Heart left ventricle (tissue), 16 donors: ENCODE results near the gene DAPK3. TPM values are rescaled to one million over a fixed set of nuclear protein-coding genes. Genes with fewer than 3 reads are reported as not detected.
"Not testable (repeated sequence)": the region's sequence is repeated elsewhere in the genome, so short reads cannot be mapped to it uniquely, and the experiment has no call there.

ENCODE experiments used
- ATAC-seq, 4 donors: fragments of 200-7000 bp; cut with Tn5 transposase; one replicate each; pipeline ENCODE4 v1.9.1; 2020 to 2022; ENCODE audit warnings: moderate library complexity in 4 of 4, mild to moderate bottlenecking in 3 of 4, moderate number of reproducible peaks in 1 of 4
- DNase-seq, 5 donors: peaks; one replicate each; pipeline ENCODE4 v3.0.0-alpha.2; 2020
- H3K27ac ChIP-seq, 12 donors: fragments of 200-600 bp; sonication (generic) in 4 of 12; one replicate each; pipeline versions ENCODE4 v1.5.0 to v1.8.0; 2016 to 2022; ENCODE audit warnings: mild to moderate bottlenecking in 2 of 12
- H3K27me3 ChIP-seq, 9 donors: fragments of 200-600 bp; sonication (generic) in 2 of 9; one replicate each; pipeline versions ENCODE4 v1.5.1 to v1.8.0; 2016 to 2022; ENCODE audit warnings: mild to moderate bottlenecking in 3 of 9
- H3K36me3 ChIP-seq, 9 donors: fragments of 200-600 bp; sonication (generic) in 2 of 9; one replicate each; pipeline versions ENCODE4 v1.5.0 to v1.8.0; 2018 to 2022; ENCODE audit warnings: mild to moderate bottlenecking in 2 of 9
- H3K4me1 ChIP-seq, 12 donors: fragments of 200-600 bp; sonication (generic) in 4 of 12; one replicate each; pipeline versions ENCODE4 v1.5.0 to v1.8.0; 2016 to 2022; ENCODE audit warnings: mild to moderate bottlenecking in 3 of 12
- H3K4me3 ChIP-seq, 12 donors: fragments of 200-600 bp; sonication (generic) in 4 of 12; one replicate each; pipeline versions ENCODE4 v1.5.0 to v1.8.0; 2017 to 2022; ENCODE audit warnings: mild to moderate bottlenecking in 9 of 12, moderate library complexity in 4 of 12
- H3K9me3 ChIP-seq, 12 donors: fragments of 200-600 bp; sonication (generic) in 4 of 12; one replicate each; pipeline versions ENCODE4 v1.5.0 to v1.8.0; 2016 to 2022; ENCODE audit warnings: mild to moderate bottlenecking in 1 of 12
- POLR2A ChIP-seq, 2 donors: fragments of 450-650 bp; IDR thresholded peaks; one replicate each; pipeline ENCODE4 v1.6.1; 2017; ENCODE audit warnings: antibody characterized with exemption in 2 of 2, mild to moderate bottlenecking in 2 of 2, moderate library complexity in 2 of 2
- WGBS, 4 donors: extraction: QIAGEN DNeasy Blood & Tissue Kit in 2 of 4; methylation state at CpG; one replicate each; pipeline versions ENCODE4 v1.1.5 to v1.1.7; 2013 to 2018; 5-methylcytosine and 5-hydroxymethylcytosine counted together
- intact Hi-C, 10 donors: fragments of 100-400 bp; cut with DNase I; formaldehyde crosslinking; loops; one replicate each; pipeline versions ENCODE4 v1.11.1 to v1.14.2; 2022
- polyA plus RNA-seq, 2 donors: library from polyadenylated mRNA; stranded (reverse); fragments of 200-250 nt; gene quantifications; one replicate each; pipeline ENCODE4 v1.2.3, GENCODE V29; 2013
- total RNA-seq, 9 donors: library from RNA; depleted of rRNA in 2 of 9; stranded (reverse); fragments of >200 nt in 2 of 9; fragmentation: NEBNext Ultra II Directional in 3 of 9; extraction: Animal tissue kit (Norgen Biotek cat#: 25700) in 3 of 9; gene quantifications; one replicate each; pipeline versions ENCODE4 v1.1.0 to v1.2.4, GENCODE V29; 2016 to 2023
- TF ChIP-seq, protein P1 (sequence below), 12 donors: fragments of 200-600 bp; sonication (generic) in 4 of 12; IDR thresholded peaks; one replicate each; pipeline versions ENCODE4 v1.5.0 to v1.8.0; 2018 to 2022; ENCODE audit warnings: antibody characterized with exemption in 12 of 12, mild to moderate bottlenecking in 5 of 12
- donor health status: ischemic (EF 13 %, LVEDD 7.1; RV severe dilation, severe dysfunction).
- donor health status: healthy with polysubstance abuse.
- donor health status: DM: no; HTN: yes; CAD: no.
- donor health status: DM: no; HTN: no; CAD: no.
- donor health status: ischemic (EF 25% LVEDD 6.9; RV normal size, moderate dysfunction).
- donor health status: ischemic (EF 25% LVEDD 5.7; RV mildly dilated, moderate dysfunction).
- donor health status: healthy.
- donor health status: DM: yes; HTN: yes; CAD: no.
- donor health status: ischemic (EF 35%, LVEDD 5.7; RV mildly dilated, moderate dysfunction).
- donor health status: nonischemic (EF 11% LVEDD 7.7; RV severe dilation, severe dysfunction).
- donor health status: DM: yes; HTN: yes; CAD: no.
- donor health status: PGD.
- donor health status: ischemic (EF 29% LVEDD 5.4; RV normal size, mild dysfunction).
- donor health status: nonischemic (EF 23%, LVEDD 6.1; RV moderate dilation, normal function).

The DAPK3 gene
- total and polyA plus RNA-seq, 11 donors, result 70.6 to 252 (median 124) TPM

DNA sequence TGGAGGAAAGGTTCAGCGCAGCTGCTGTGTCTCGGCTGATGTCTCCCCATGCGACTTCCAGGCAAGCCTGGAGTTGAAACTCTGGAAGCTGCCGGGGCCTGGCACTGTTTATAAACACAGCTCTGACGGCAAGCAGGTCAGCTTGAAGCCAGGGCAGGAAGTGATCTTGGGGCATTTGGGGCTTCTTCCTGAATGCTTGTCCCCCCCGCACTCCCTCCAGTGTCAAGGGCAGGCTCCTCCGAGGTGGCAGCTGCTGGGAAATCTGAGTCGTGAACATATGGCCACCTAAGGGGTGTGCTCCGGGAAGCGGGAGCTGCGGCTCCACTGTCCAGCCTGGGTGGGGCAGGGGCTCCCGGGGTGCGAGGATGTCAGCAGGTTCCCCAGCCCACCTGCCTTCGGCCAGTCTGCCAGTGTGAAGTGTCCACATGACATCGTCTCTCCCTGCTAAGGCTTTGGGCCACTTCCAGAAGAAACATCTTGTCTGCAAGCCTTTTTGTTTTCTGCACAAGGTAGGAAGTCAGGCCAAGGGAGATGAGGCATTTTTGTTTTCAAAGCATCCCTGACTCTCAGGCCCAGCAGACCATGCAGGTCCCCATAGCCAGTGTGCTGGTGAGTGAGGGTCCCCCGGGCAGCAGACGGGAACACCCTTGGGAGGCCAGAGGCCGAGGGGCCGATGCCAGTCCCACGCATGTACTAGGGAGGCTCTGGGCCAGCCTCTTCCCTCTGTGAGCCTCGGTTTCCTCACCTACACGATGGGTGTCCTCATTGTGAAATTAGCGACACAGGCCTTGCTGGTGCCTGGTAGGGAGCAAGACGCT lies 39.3 kb upstream of the DAPK3 start:
- no peak for DNase-seq
- TF ChIP-seq POLR2A (IDR thresholded peaks at IDR 0.05), result no peak
- TF ChIP-seq, protein P1, sequence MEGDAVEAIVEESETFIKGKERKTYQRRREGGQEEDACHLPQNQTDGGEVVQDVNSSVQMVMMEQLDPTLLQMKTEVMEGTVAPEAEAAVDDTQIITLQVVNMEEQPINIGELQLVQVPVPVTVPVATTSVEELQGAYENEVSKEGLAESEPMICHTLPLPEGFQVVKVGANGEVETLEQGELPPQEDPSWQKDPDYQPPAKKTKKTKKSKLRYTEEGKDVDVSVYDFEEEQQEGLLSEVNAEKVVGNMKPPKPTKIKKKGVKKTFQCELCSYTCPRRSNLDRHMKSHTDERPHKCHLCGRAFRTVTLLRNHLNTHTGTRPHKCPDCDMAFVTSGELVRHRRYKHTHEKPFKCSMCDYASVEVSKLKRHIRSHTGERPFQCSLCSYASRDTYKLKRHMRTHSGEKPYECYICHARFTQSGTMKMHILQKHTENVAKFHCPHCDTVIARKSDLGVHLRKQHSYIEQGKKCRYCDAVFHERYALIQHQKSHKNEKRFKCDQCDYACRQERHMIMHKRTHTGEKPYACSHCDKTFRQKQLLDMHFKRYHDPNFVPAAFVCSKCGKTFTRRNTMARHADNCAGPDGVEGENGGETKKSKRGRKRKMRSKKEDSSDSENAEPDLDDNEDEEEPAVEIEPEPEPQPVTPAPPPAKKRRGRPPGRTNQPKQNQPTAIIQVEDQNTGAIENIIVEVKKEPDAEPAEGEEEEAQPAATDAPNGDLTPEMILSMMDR (IDR thresholded peaks at IDR 0.05), result no peak
- H3K36me3 ChIP-seq, result peaks cover 0 to 37% (median 18%) of the 10 kb centered on the region in 9 donors
- peak overlapping the region in 5 of 12 donors; percentile 13 to 89 (median 29) for H3K27ac ChIP-seq
- peak overlapping the region in 2 of 12 donors; percentile 3 to 12 for H3K4me3 ChIP-seq
- 46 to 55% (median 51%) methylated on average over 19 to 24 of the region's 24 CpGs for WGBS, 4 donors
- intact Hi-C loops, result loop anchor here in 5 of 10 donors (5.0 to 10.0 kb wide), 4 partner anchors 52 to 172 kb away; partner anchors contain the start of genes MAP2K2 (in 3 of the 5), ANKRD24 (in 1 of the 5) and SIRT6 (in 1 of the 5)
- peaks cover 3 to 75% (median 51%) of the 10 kb centered on the region in 12 donors for H3K4me1 ChIP-seq
- H3K27me3 ChIP-seq, result no peaks in the 10 kb centered on the region
- no peak for ATAC-seq
- no peaks in the 10 kb centered on the region for H3K9me3 ChIP-seq

DNA sequence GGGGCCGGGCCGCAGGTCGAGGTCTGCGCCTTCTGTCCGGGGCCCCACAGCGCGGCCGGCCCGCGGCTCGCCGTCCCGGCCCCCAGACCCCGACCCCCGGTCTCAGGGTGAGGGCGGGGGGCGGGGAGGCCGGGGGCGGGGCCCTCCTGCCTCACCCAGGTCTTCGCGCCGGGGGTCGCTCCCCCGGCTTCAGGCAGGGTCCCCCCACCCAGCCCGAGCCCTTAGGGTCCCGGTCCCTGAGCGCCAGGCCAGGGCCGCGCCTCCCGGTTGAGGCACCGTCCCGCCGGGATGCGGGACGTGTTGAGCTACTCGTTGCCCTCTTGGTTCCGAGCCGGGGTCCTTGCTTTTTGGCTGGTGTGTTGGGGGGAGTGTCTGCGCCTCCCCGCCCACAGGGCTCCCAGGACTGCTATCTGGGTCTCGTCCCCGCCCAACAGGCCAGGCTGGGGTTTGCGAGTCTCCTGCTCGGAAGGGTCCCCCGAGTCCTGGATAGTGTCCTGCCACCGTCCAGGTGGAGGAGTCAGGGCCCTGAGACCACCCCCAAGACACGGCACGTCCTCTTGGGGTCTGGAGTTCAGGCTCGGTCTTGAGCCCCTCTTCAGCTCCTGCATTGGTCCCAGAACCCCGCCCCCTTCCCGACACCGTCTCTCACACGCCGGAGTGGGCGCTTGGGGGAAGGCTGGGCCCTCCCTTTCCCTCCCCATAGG lies 37.1 kb upstream of the DAPK3 start:
- Histone ChIP-seq H3K36me3 (peaks cover 0 to 15% (median 2%) of the 10 kb centered on the region in 9 donors), H3K9me3 (no peaks in the 10 kb centered on the region), H3K4me3 (peak overlapping the region; percentile 64 to 99 (median 86)), H3K4me1 (peaks cover 3 to 55% (median 38%) of the 10 kb centered on the region in 12 donors), H3K27me3 (no peaks in the 10 kb centered on the region), H3K27ac (peak overlapping the region; percentile 57 to 98 (median 88))
- peak in 2 of 4 donors; percentile 0 to 5 for ATAC-seq
- no peak for TF ChIP-seq POLR2A (IDR thresholded peaks at IDR 0.05)
- TF ChIP-seq, protein P1 (IDR thresholded peaks at IDR 0.05), result no peak
- 0 to 1% (median 0%) methylated on average over 21 to 55 of the region's 55 CpGs for WGBS, 4 donors
- intact Hi-C loops, result loop anchor here in 5 of 10 donors (5.0 to 10.0 kb wide), 3 partner anchors 54 to 174 kb away; partner anchors contain the start of genes MAP2K2 (in 2 of the 5), ANKRD24 (in 1 of the 5) and SIRT6 (in 1 of the 5)
- DNase-seq, result peak in 1 of 5 donors; percentile 43

DNA sequence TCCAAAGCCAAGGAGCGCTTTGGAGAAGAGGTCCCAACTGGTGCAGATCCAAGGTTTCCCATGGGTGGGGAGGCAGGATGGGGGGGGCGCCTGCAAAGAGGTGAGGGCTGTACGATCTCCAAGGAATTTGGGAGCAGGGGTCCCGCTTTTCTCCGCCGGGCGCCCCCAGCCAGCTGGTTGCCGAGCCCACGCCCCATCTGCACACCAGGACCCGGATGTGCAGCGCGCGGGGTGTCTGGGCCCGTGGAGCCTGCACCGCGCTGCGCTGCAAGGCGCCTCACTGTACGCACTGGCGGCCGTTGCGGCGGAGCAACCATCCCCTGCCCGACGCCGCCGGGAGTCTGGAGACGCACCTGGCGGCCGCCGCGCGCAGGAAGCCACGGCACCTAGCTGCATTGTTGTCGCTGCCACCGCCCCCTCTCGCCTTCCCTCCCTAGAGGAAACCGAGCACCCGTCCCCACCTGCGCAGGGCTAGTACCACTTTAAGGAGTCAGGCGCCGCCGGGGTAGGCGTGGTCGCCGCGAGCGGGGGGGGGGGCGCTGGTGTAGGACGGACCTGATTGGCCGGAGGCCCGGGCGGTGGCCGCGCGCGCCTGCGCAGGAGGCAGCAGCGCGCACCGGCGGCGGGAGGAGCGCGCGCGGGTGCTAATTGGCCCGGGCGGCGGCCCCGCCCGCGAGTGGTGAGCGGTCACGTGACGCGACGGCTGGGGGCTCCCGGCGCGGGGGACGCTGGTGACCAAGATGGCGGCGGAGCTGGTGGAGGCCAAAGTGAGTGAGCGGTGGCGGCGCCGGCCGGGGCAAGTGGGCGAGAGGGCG lies 36.3 kb upstream of the DAPK3 start, which contains the start of gene PIAS4:
Gene PIAS4, plus strand, starts transcription at position 716 of the 815 bp plus-strand sequence. Its CDS starts 25 bp downstream, at position 741.
- intact Hi-C loops, result loop anchor here in 5 of 10 donors (5.0 to 10.0 kb wide), 3 partner anchors 55 to 175 kb away; partner anchors contain the start of genes MAP2K2 (in 2 of the 5), ANKRD24 (in 1 of the 5) and SIRT6 (in 1 of the 5)
- peaks cover 3 to 47% (median 36%) of the 10 kb centered on the region in 12 donors for H3K4me1 ChIP-seq

DNA sequence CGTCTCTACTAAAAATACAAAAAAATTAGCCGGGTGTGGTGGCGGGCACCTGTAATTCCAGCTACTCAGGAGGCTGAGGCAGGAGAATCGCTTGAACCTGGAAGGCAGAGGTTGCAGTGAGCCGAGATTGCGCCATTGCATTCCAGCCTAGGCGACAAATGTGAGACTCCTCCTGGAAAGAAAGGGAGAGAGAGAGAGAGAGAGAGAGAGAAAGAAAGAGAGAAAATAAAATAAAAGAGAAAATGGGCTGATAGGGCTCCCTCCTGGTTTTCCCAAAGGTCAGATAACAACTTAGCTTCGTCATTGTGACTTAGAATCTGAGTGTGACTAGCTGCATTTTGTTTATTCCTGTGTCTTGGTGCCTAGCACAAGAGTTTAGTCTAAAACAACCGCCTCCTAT lies 34.5 kb upstream of the DAPK3 start:
- H3K4me3 ChIP-seq, result not testable (repeated sequence)

More for the DNA sequence above, 36.3 kb upstream of the DAPK3 start, which contains the start of gene PIAS4:
- DNase-seq (peak; percentile 95 to 98 (median 96)), ATAC-seq (peak; percentile 91 to 96 (median 95))
- no peaks in the 10 kb centered on the region for H3K27me3 ChIP-seq
- H3K36me3 ChIP-seq, result peaks cover 0 to 11% (median 0%) of the 10 kb centered on the region in 9 donors
- TF ChIP-seq, protein P1 (IDR thresholded peaks at IDR 0.05), result no peak
- peak in 1 of 2 donors; percentile 61 for TF ChIP-seq POLR2A (IDR thresholded peaks at IDR 0.05)
- no peaks in the 10 kb centered on the region for H3K9me3 ChIP-seq
- WGBS, 4 donors, result 0 to 1% (median 0%) methylated on average over 6 to 91 of the region's 91 CpGs
- peak within 1 kb of the TSS; percentile 64 to 99 (median 86) for H3K4me3 ChIP-seq
- H3K27ac ChIP-seq, result peak within 1 kb of the TSS; percentile 78 to 98 (median 88)

DNA sequence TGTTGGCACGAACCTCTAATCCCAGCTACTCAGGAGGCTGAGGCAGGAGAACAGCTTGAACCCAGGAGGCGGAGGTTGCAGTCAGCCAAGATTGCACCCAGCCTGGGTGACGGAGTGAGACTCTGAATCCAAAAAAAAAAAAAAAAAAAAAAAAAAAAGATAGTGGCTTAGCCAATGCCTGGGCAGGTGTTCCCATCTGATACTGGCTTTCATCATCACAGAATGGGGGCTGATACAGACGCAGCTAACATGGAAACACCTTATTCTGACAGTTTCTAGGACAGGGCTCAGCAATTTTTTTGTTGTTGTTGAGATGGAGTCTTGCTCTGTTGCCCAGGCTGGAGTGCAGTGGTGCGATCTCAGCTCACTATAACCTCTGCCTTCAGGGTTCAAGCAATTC lies 29.9 kb upstream of the DAPK3 start:
- not testable (repeated sequence) for H3K4me1 ChIP-seq, H3K9me3 ChIP-seq, ATAC-seq, H3K27me3 ChIP-seq, H3K27ac ChIP-seq, H3K4me3 ChIP-seq, DNase-seq, H3K36me3 ChIP-seq
- WGBS, 4 donors, result 80 to 92% (median 89%) methylated on average over 5 of the region's 5 CpGs
- intact Hi-C loops, result loop anchor here in 2 of 10 donors (10.0 kb wide), 1 partner anchor 124 kb away; the partner anchor contains the start of gene MAP2K2 (in 2 of the 2)

More for the DNA sequence above, 34.5 kb upstream of the DAPK3 start:
- not testable (repeated sequence) for H3K27me3 ChIP-seq, H3K27ac ChIP-seq, H3K36me3 ChIP-seq, DNase-seq, H3K9me3 ChIP-seq, ATAC-seq
- intact Hi-C loops, result loop anchor here in 5 of 10 donors (5.0 to 10.0 kb wide), 3 partner anchors 57 to 177 kb away; partner anchors contain the start of genes MAP2K2 (in 2 of the 5), ANKRD24 (in 1 of the 5) and SIRT6 (in 1 of the 5)
- peaks cover 3 to 33% (median 27%) of the 10 kb centered on the region in 12 donors for H3K4me1 ChIP-seq
- 95 to 98% (median 96%) methylated on average over 9 of the region's 9 CpGs for WGBS, 4 donors
